CD8-positive, alpha-beta memory T cell (primary cell): Measurements from ENCODE around the gene TMEM170B. TPM values are rescaled to one million over a fixed set of nuclear protein-coding genes. Genes with fewer than 3 reads are reported as not detected.

Experiments
- CTCF ChIA-PET: fragments of 350-600 bp; sonication (Branson Sonifier 250); formaldehyde crosslinking; loops from one replicate; lab custom pipeline; 2021; ENCODE audit warnings: antibody characterized with exemption; lab: Charles Lee
- POLR2A ChIA-PET: fragments of 350-600 bp; sonication (Branson Sonifier 250); formaldehyde crosslinking; loops from one replicate; lab custom pipeline; 2021; ENCODE audit warnings: antibody characterized with exemption; lab: Charles Lee
- DNase-seq, 5 donors: peaks; one replicate each; pipeline versions ENCODE4 v3.0.0 to v3.0.0-alpha.2; 2020 to 2022; ENCODE audit warnings: mixed read lengths in 1 of 5
- H3K27ac ChIP-seq: one replicate; pipeline ENCODE4 v1.7.0; 2013; ENCODE audit warnings: low read depth, mild to moderate bottlenecking, low read length, moderate library complexity
- H3K27me3 ChIP-seq: 2 replicates; pipeline ENCODE4 v1.7.0; 2013; ENCODE audit warnings: low read length, mild to moderate bottlenecking; ENCODE audit not compliant: insufficient read depth, poor library complexity, severe bottlenecking
- H3K36me3 ChIP-seq: 2 replicates; pipeline ENCODE4 v1.7.0; 2013; ENCODE audit warnings: mild to moderate bottlenecking, low read length, moderate library complexity; ENCODE audit not compliant: insufficient read depth
- H3K4me1 ChIP-seq: 2 replicates; pipeline ENCODE4 v1.7.0; 2013; ENCODE audit warnings: mild to moderate bottlenecking, low read length, moderate library complexity; ENCODE audit not compliant: insufficient read depth
- H3K4me3 ChIP-seq: 2 replicates; pipeline ENCODE4 v1.7.0; 2013; ENCODE audit warnings: mild to moderate bottlenecking, low read length
- H3K9me3 ChIP-seq: 2 replicates; pipeline ENCODE4 v1.7.0; 2013; ENCODE audit warnings: mild to moderate bottlenecking, low read length
- H3K27ac Mint-ChIP-seq, 8 donors: one replicate each; pipeline ENCODE4 v1.8.0; 2020 to 2021; ENCODE audit warnings: mixed read lengths in 8 of 8, mild to moderate bottlenecking in 6 of 8, inconsistent platforms in 3 of 8, moderate library complexity in 3 of 8
- H3K27me3 Mint-ChIP-seq, 2 donors: one replicate each; pipeline ENCODE4 v1.8.0; 2020 to 2021; ENCODE audit warnings: mixed read lengths in 2 of 2, mild to moderate bottlenecking in 1 of 2, moderate library complexity in 1 of 2
- H3K36me3 Mint-ChIP-seq, 3 donors: one replicate each; pipeline ENCODE4 v1.8.0; 2020 to 2021; ENCODE audit warnings: mixed read lengths in 3 of 3, inconsistent platforms in 1 of 3, mild to moderate bottlenecking in 1 of 3
- H3K4me1 Mint-ChIP-seq, 3 donors: one replicate each; pipeline ENCODE4 v1.8.0; 2020 to 2021; ENCODE audit warnings: mixed read lengths in 3 of 3, inconsistent platforms in 1 of 3, mild to moderate bottlenecking in 1 of 3
- H3K4me3 Mint-ChIP-seq, 7 donors: one replicate each; pipeline ENCODE4 v1.8.0; 2020 to 2021; ENCODE audit warnings: mixed read lengths in 7 of 7, mild to moderate bottlenecking in 6 of 7, moderate library complexity in 4 of 7, inconsistent platforms in 2 of 7
- H3K9me3 Mint-ChIP-seq, 5 donors: one replicate each; pipeline ENCODE4 v1.8.0; 2020 to 2022; ENCODE audit warnings: mixed read lengths in 5 of 5, mild to moderate bottlenecking in 3 of 5, moderate library complexity in 2 of 5, inconsistent platforms in 1 of 5
- polyA plus RNA-seq: library from polyadenylated mRNA; unstranded; fragments of 300-500 nt; fragmentation: Illumina TruSeq; gene quantifications from one replicate; pipeline ENCODE4 v1.2.3, GENCODE V29; 2021
- total RNA-seq, 2 experiments: library from RNA; stranded (reverse); gene quantifications; one replicate each; pipeline ENCODE4 v1.2.3, GENCODE V29; 2021

The TMEM170B gene
- total and polyA plus RNA-seq, 3 experiments from 2014 or later: 0.30 to 2.7 (median 2.6) TPM

DNA sequence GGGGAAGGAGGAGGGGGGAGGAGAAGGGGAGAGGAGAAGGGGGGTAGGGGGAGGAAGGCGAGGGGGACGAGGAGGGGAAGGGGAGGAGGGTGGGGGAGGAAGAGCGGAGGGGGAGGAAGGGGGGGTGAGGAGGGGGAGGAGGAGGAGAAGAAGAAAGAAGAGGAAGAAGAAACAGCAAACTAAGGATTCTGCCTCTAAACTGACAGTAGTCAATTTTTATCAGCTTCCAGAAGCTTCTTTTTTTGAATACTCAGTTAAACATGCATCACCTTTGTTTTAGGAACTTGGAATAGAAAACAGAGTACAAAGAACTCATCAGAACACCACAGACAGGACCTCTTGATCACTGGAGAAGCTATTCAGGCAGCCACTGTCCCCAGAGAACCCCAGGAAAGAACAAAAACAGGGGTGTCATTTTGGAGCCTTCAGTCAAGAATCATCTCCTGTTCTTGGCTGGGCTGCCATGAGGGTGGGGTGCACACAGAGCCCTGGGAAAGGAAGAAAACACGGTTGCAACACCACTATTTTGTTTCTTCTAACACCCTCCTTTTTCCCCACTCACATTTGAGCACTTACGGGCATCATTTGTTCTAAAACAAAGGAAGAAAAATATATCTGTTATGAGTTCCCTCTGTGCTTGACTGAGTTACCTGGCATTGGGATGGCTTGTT lies 67.4 kb downstream of the TMEM170B start:
- POLR2A ChIA-PET: no interaction called here
- peaks cover 30 to 38% of the 10 kb centered on the region in 2 donors for H3K27me3 Mint-ChIP-seq
- Histone ChIP-seq H3K4me1 (no peaks in the 10 kb centered on the region), H3K9me3 (no peaks in the 10 kb centered on the region), H3K27me3 (no peaks in the 10 kb centered on the region), H3K27ac (no peak overlapping the region), H3K4me3 (no peak overlapping the region), H3K36me3 (no peaks in the 10 kb centered on the region)
- H3K36me3 Mint-ChIP-seq: no peaks in the 10 kb centered on the region
- CTCF ChIA-PET: no interaction called here
- no peak overlapping the region for H3K27ac Mint-ChIP-seq
- H3K4me1 Mint-ChIP-seq: no peaks in the 10 kb centered on the region
- no peak overlapping the region for H3K4me3 Mint-ChIP-seq
- peaks cover 0 to 3% (median 0%) of the 10 kb centered on the region in 5 donors for H3K9me3 Mint-ChIP-seq
- DNase-seq: no peak

DNA sequence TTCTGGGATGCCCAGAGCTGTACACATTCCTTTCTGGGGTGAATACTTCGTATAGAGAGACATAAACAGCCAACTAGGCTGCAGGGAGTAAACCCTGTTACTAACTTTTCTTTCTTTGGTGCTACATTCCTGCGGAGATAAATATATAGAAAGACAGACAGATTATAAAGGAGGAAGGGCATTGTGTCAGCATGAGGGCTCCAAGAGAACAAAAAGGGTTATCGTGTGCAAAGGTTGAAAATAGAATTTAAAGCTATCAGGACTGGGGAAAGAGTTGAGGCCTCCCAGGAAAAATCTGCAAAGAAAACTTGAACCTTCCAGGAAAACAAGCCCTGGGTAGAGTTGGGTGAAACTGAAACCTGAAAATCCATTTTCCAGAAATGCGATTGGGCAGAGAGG lies 68.0 kb downstream of the TMEM170B start:
- ChIA-PET POLR2A (no interaction called here), CTCF (no interaction called here)
- H3K4me3 Mint-ChIP-seq: no peak overlapping the region
- no peaks in the 10 kb centered on the region for H3K36me3 ChIP-seq
- H3K27me3 Mint-ChIP-seq: peaks cover 31 to 38% of the 10 kb centered on the region in 2 donors
- H3K27ac ChIP-seq: no peak overlapping the region
- H3K9me3 Mint-ChIP-seq: peaks cover 0 to 3% (median 0%) of the 10 kb centered on the region in 5 donors
- H3K36me3 Mint-ChIP-seq: no peaks in the 10 kb centered on the region
- H3K9me3 ChIP-seq: no peaks in the 10 kb centered on the region
- H3K4me3 ChIP-seq: no peak overlapping the region
- no peaks in the 10 kb centered on the region for H3K4me1 ChIP-seq
- H3K27ac Mint-ChIP-seq: no peak overlapping the region
- no peaks in the 10 kb centered on the region for H3K27me3 ChIP-seq
- no peak for DNase-seq
- H3K4me1 Mint-ChIP-seq: no peaks in the 10 kb centered on the region

GRCh38 chr6:11606332-11606731 lies 68.8 kb downstream of the TMEM170B start:
- Histone ChIP-seq H3K27ac (no peak overlapping the region), H3K27me3 (no peaks in the 10 kb centered on the region), H3K36me3 (no peaks in the 10 kb centered on the region), H3K4me1 (no peaks in the 10 kb centered on the region), H3K9me3 (no peaks in the 10 kb centered on the region), H3K4me3 (no peak overlapping the region)
- no peak overlapping the region for H3K27ac Mint-ChIP-seq
- no peak for DNase-seq
- ChIA-PET CTCF (no interaction called here), POLR2A (no interaction called here)
- H3K9me3 Mint-ChIP-seq: no peaks in the 10 kb centered on the region
- H3K4me3 Mint-ChIP-seq: no peak overlapping the region
- H3K4me1 Mint-ChIP-seq: no peaks in the 10 kb centered on the region
- peaks cover 31 to 39% of the 10 kb centered on the region in 2 donors for H3K27me3 Mint-ChIP-seq
- H3K36me3 Mint-ChIP-seq: no peaks in the 10 kb centered on the region

DNA sequence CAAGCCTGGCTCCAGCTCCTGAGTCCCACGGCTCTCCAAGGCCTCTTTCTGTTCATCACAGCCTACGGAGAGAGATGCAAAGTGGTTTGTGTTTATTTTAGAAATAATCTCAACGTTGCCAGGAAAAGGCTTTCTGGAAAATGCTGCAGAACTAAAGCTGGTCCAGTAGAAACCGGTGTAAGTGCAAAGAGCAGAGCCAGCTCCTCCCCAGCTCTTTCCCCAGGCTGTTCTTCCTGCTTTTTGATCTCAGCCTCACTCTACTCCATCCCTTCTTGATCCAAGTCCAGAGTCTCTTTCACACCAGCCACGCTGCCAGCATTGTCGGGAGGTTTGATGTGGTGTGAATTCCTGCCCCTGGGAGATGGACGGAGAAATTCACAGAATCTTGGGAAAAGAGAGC lies 69.8 kb downstream of the TMEM170B start:
- ChIA-PET CTCF (no interaction called here), POLR2A (no interaction called here)
- H3K9me3 ChIP-seq: no peaks in the 10 kb centered on the region

DNA sequence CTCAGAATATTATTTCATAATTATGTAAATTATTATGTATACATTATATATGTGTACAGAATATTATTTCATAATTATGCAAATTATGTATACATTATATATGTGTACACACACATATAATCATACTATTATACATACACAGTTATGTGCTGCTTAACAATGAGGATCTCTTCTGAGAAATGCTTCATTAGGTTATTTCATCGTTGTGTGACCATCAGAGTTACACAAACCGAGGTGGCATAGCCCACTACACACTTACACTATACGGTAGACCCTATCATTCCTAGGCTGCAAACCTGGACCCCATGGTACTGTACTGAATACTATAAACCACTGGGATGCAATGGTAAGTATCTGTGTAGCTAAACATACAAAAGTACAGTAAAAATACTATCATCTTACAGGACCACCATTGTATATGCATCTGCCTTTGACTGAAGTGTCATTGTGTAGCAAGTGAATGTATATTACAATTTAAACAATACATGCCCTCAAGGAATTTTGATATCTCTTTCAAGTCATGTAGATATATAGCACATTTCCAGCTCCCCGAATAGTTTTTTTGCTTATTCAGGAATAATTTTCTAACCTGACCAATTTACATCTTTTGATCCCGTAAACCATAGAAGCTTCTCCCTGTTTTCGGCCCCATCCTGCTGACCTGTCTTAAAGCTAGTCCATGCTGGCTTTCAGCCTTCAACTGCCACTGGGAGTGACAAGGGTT lies 71.2 kb downstream of the TMEM170B start:
- no peak overlapping the region for H3K4me3 ChIP-seq
- no peaks in the 10 kb centered on the region for H3K4me1 ChIP-seq
- Mint-ChIP-seq H3K27ac (no peak overlapping the region), H3K27me3 (peaks cover 27 to 32% of the 10 kb centered on the region in 2 donors), H3K4me1 (no peaks in the 10 kb centered on the region), H3K9me3 (no peaks in the 10 kb centered on the region), H3K36me3 (no peaks in the 10 kb centered on the region), H3K4me3 (no peak overlapping the region)
- H3K27me3 ChIP-seq: no peaks in the 10 kb centered on the region
- no peaks in the 10 kb centered on the region for H3K9me3 ChIP-seq
- POLR2A ChIA-PET: no interaction called here
- CTCF ChIA-PET: no interaction called here
- no peak for DNase-seq
- no peaks in the 10 kb centered on the region for H3K36me3 ChIP-seq
- H3K27ac ChIP-seq: no peak overlapping the region

More for the DNA sequence above, 69.8 kb downstream of the TMEM170B start:
- Mint-ChIP-seq H3K4me3 (no peak overlapping the region), H3K9me3 (no peaks in the 10 kb centered on the region), H3K36me3 (no peaks in the 10 kb centered on the region), H3K27me3 (peaks cover 28 to 35% of the 10 kb centered on the region in 2 donors), H3K4me1 (no peaks in the 10 kb centered on the region), H3K27ac (no peak overlapping the region)
- no peaks in the 10 kb centered on the region for H3K4me1 ChIP-seq
- H3K36me3 ChIP-seq: no peaks in the 10 kb centered on the region
- H3K4me3 ChIP-seq: no peak overlapping the region
- H3K27ac ChIP-seq: no peak overlapping the region
- DNase-seq: no peak
- no peaks in the 10 kb centered on the region for H3K27me3 ChIP-seq

GRCh38 chr6:11609324-11610071 lies 71.9 kb downstream of the TMEM170B start:
- no peak for DNase-seq
- no peaks in the 10 kb centered on the region for H3K4me1 ChIP-seq
- no peaks in the 10 kb centered on the region for H3K4me1 Mint-ChIP-seq
- H3K27ac Mint-ChIP-seq: peak overlapping the region in 2 of 8 donors; percentile 36 to 68
- no peak overlapping the region for H3K4me3 Mint-ChIP-seq
- CTCF ChIA-PET: no interaction called here
- POLR2A ChIA-PET: no interaction called here
- H3K36me3 ChIP-seq: no peaks in the 10 kb centered on the region
- no peaks in the 10 kb centered on the region for H3K9me3 Mint-ChIP-seq
- no peaks in the 10 kb centered on the region for H3K36me3 Mint-ChIP-seq
- H3K4me3 ChIP-seq: no peak overlapping the region
- H3K9me3 ChIP-seq: no peaks in the 10 kb centered on the region
- peaks cover 25 to 26% of the 10 kb centered on the region in 2 donors for H3K27me3 Mint-ChIP-seq
- no peak overlapping the region for H3K27ac ChIP-seq
- H3K27me3 ChIP-seq: no peaks in the 10 kb centered on the region

- no peaks in the 10 kb centered on the region for H3K4me1 Mint-ChIP-seq
These were observed 75.8 kb downstream of the TMEM170B start for GRCh38 chr6:11613336-11613735.

DNA sequence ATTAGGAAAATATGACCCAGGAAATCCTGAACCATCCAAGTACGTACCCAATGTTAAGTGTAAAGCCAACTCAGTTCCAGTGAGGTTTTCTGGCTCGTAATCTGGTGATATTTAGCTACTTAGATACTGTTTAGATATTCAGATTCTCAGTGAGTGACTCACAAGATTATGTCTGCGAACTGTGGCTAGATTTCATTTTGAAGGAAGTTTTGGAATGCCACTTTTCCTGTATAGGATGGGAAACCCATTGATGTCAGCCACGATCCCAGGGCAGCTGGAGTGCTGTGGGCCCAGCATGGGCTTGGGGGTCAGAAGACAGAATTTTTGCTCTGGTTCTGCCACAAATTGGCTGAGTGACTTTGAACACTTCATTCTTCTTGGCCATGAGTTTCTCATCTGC lies 76.3 kb downstream of the TMEM170B start:
- ChIA-PET POLR2A (no interaction called here), CTCF (no interaction called here)
- peaks cover 9 to 13% of the 10 kb centered on the region in 2 donors for H3K27me3 Mint-ChIP-seq
- H3K27ac Mint-ChIP-seq: no peak overlapping the region
- H3K4me3 ChIP-seq: no peak overlapping the region
- DNase-seq: no peak
- no peaks in the 10 kb centered on the region for H3K27me3 ChIP-seq
- H3K27ac ChIP-seq: no peak overlapping the region
- H3K9me3 ChIP-seq: no peaks in the 10 kb centered on the region
- H3K9me3 Mint-ChIP-seq: no peaks in the 10 kb centered on the region
- no peaks in the 10 kb centered on the region for H3K36me3 ChIP-seq
- no peaks in the 10 kb centered on the region for H3K36me3 Mint-ChIP-seq
- H3K4me1 ChIP-seq: no peaks in the 10 kb centered on the region
- no peaks in the 10 kb centered on the region for H3K4me1 Mint-ChIP-seq
- H3K4me3 Mint-ChIP-seq: no peak overlapping the region

More at GRCh38 chr6:11613336-11613735, 75.8 kb downstream of the TMEM170B start:
- H3K36me3 ChIP-seq: no peaks in the 10 kb centered on the region
- no peaks in the 10 kb centered on the region for H3K27me3 ChIP-seq
- CTCF ChIA-PET: no interaction called here
- peaks cover 9 to 13% of the 10 kb centered on the region in 2 donors for H3K27me3 Mint-ChIP-seq
- H3K9me3 ChIP-seq: no peaks in the 10 kb centered on the region
- H3K27ac ChIP-seq: no peak overlapping the region
- no peak for DNase-seq
- H3K4me3 ChIP-seq: no peak overlapping the region
- no peaks in the 10 kb centered on the region for H3K4me1 ChIP-seq
- H3K36me3 Mint-ChIP-seq: no peaks in the 10 kb centered on the region
- no peak overlapping the region for H3K27ac Mint-ChIP-seq
- POLR2A ChIA-PET: no interaction called here
- no peaks in the 10 kb centered on the region for H3K9me3 Mint-ChIP-seq
- no peak overlapping the region for H3K4me3 Mint-ChIP-seq
